Activated CD8-positive, alpha-beta memory T cell treated with anti-CD3 and anti-CD28 coated beads for 48 hours (primary cell): ENCODE results near the gene ZNF831.

Source experiments
- DNase-seq, 3 experiments: peaks; one replicate each; pipeline ENCODE4 v3.0.0-alpha.2; 2020; ENCODE audit warnings: low read depth in 2 of 3, low spot score in 2 of 3

Gene ZNF831

GRCh38 chr20:59163631-59164530 lies at the start of gene ZNF831:
Gene ZNF831, plus strand, starts transcription at chr20:59163821. Its CDS starts 27,199 bp downstream, at chr20:59191020.
- DNase-seq = no peak

DNA sequence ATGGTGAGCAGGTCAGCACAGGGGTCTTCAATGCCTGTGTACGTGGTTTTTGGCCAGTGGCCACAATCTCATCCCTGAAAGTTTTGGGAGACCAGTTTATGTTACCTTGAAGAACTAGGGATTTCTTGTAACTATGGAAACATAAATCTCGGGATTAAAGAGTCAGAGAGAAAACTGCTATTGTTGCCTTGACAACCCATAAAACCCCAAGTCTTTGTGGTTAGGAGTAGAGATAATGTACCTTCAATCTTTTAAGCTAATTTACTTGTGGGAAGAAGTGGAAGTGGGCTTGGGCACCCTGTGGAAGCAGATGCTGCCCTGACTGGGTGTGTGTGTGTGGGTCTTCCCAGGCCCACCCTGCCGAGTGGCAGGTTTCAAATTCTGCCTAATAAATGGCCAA lies 46.1 kb upstream of the ZNF831 start:
- no peak for DNase-seq

GRCh38 chr20:59118855-59119254 lies 44.8 kb upstream of the ZNF831 start:
- no peak for DNase-seq

GRCh38 chr20:59120491-59120890 lies 43.1 kb upstream of the ZNF831 start:
- no peak for DNase-seq

DNA sequence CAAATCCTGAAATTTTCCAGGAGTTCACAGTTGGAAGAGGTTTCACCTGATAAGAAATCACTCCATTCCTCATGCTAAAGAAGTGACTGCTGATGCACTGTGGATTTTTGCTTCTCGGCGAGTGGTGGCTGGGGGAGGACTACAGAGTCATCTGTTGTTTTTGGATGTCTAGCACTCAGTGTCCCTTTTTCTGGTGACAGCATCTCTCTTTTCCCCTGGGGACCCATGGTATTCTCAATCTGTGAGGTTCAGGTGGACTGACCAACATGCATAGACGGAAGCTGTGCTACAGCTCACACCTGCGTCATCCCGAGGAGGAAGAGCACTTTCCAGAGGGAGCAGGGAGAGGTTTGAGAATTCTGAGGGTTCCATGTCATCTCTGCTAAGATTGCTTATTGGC lies 42.7 kb upstream of the ZNF831 start:
- no peak for DNase-seq

GRCh38 chr20:59121714-59122565 lies 41.7 kb upstream of the ZNF831 start:
- no peak for DNase-seq

DNA sequence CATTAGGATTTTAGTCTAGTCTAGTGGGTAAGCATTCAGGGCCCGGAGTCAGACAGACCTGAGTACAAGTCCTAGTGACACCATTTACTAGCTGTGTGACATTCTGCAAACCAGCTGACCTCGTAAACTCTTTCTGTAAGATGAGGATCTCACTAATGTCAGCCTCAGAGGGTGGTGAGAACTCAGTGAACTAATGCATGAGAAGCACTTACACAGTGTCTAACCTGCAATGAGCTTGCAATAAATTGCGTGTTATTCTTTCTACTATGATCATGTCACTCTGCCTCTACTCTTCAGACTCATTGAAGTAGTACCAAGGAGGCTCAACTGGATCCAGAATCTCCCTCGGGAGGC lies 41.1 kb upstream of the ZNF831 start:
- no peak for DNase-seq

DNA sequence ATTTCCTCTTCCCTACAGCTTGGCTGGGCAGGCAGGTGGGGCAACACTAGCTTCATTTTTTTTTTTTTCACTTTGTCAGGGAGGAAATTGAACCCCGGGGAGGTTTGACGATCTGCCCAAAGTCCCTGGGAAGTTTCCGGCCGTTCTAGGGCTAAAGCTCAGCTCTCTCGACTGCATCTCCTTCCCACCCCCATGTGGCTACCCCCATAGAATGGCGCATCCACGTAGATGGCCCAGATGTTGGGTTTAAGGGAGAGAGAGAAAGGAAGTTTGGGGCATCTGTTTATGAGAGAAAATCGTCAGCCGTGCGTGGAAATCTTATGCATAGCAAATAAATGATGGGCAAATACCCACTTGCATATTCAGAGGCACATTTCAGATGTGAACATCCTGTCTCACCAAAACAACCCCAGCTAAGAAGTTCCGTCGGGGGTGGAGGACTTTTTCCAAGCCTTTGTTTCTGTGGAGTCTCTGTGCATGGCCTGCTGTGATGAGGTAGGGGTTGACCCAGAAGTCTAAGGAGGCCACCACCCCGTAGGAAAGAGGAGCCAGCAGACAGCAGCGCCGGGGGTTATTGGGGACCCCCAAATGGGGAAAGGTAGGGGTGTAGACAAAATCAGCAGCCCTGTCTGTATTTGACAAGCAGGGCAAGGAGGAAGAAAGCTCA lies 40.5 kb upstream of the ZNF831 start:
- DNase-seq = no peak

DNA sequence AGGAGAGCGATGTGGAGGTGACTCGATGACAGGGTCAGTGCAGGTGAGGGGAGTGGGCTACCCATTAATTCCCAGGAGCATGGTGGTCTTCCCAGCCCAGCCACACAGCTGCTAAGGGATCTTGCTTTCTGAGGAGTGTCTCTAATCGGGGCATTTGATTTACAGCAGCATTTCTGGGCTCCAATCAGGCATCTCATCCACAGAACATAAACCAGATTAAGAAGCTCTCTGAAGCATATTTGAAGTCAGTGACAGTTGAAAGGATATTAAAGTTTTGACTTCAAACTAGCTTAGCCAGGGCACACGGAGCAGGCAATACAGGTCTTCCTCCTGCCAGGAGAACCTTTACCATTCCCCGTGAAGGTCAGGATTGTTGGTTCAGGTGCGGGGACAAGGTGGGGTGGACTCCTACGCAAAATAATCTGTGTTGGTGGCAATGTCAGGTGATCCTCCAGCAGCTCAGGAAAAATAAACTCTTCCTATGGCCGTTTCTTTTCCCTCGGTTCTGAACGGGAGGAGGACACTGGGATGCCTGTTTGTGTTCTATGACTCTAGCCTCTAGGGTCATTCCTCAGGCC lies 39.9 kb upstream of the ZNF831 start:
- DNase-seq = no peak

- DNase-seq = no peak
Measured at GRCh38 chr20:59124296-59125029, 39.2 kb upstream of the ZNF831 start.

- DNase-seq = no peak
Measured at GRCh38 chr20:59125332-59125731, 38.3 kb upstream of the ZNF831 start.

DNA sequence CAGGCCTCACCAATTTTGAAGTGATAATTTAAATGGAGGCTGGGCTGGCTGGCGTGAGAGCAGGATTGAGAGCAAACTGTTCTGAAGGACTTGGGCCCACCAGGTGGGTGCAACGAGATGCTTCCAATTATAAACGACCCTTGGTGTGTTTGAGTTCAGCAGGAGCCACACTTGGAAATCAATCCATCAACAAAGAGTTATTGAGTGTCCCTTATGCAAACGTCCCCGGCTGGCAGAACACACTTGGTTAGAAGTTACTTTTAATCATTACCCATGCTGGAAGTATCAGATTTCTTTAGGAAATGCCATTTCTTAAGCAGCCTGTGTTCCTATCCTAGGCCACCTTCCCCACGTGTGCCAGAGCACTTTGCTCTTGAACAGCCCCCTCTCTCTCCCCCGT lies 37.8 kb upstream of the ZNF831 start:
- DNase-seq = no peak

GRCh38 chr20:59127839-59128238 lies 35.8 kb upstream of the ZNF831 start:
- DNase-seq = no peak

- no peak for DNase-seq
Measured at GRCh38 chr20:59131551-59132285, 31.9 kb upstream of the ZNF831 start.

DNA sequence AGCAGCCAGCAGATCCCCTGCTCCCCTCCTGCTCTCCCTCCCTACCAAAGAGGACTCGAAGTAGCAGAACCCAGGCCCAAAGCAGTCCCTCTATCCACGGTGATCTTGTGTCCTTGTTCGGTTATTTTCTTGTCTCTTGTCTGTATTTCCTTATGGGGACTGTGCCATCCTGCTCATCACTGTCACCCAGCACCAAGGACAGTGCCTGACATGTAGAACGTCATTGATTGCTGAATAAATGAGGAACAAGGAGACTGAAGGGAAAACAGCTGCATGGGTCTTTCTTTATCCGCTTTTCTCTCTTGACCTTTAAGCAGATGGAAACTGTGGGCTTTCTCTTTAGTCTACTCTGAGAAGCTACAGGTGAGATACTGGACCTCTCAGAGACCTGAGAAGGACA lies 29.4 kb upstream of the ZNF831 start:
- no peak for DNase-seq

DNA sequence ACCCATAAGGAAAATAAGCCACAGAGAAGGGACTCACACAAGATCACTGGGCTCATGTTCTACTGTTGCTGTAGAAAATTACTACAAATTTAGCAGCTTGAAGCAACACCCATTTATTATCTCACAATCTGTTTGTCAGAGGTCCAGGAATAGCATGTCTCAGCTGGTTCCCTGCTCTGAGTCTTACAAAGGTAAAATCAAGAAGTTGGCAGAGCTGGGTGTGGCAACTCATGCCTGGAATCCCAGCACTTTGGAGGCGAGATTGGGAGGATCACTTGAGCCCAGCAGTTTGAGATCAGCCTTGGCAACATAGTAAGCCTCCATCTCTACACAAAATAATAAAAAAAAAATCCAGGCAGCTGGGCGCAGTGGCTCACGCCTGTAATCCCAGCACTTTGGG lies 28.5 kb upstream of the ZNF831 start:
- DNase-seq = no peak

- no peak for DNase-seq
Measured at GRCh38 chr20:59136027-59136426, 27.6 kb upstream of the ZNF831 start.

- DNase-seq = no peak
Measured at GRCh38 chr20:59137532-59137931, 26.1 kb upstream of the ZNF831 start.

DNA sequence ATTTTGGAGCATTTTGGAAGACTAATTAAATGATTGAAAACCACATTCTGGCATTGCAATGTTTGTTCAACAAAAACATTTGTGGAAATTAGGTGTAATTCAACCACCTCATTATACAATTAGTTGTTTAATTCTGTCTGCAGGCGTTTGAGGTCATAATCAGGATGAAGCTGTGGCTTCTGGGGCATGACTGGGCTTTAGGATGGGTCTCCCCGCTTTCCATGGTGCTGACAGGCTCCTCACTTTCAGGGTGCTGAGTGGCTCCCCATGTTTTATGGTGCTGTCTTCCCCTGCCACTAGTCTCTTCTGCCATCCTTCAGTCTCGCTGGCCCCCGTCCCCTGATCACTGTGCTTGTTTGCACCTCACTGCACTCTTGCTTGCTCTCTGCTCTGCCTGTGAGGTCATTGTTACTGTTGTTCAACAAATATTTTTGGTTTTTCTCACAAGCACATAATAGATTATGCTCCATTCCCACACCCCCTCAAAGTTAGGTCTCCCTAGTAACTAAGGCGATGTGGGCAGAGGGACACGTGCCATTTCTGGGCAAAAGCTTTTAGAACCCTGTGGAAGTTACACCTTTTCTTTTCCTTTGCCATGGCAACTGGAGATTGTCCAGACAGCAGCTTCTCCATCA lies 25.4 kb upstream of the ZNF831 start:
- no peak for DNase-seq

DNA sequence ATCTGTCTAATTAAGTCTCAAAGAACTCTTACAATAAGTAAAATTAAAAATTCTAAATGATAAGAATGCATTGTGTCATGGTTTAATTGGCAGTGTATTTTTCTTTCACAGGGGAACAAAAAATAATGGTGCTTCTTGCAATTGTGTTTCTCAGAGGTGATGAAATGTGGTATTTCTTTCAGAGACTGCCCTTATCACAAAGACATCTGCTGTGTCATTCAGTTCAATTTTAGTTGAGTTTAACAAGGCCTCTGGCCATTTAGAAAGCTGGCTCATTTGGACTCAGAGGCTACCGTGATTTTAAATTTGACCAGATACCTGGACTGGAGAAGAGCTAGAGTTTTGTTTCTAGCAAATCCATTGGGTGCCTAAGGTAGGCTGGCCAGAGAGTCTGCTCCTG lies 23.6 kb upstream of the ZNF831 start:
- DNase-seq = no peak
